ENCODE results near the gene LPCAT2.

LPCAT2 gene

GRCh38 chr16:55508941-55509931 lies at the start of gene LPCAT2:
TSS of gene LPCAT2 (plus strand) at chr16:55509072. CDS start at chr16:55509182, 110 bp downstream.
- no peak for DNase-seq

- no peak for DNase-seq
Observed at GRCh38 chr16:55462241-55462640, 46.6 kb upstream of the LPCAT2 start.

GRCh38 chr16:55464375-55464774 lies 44.5 kb upstream of the LPCAT2 start:
- no peak for DNase-seq

GRCh38 chr16:55465077-55465896 lies 43.6 kb upstream of the LPCAT2 start:
- no peak for DNase-seq

- no peak for DNase-seq
Observed at GRCh38 chr16:55466209-55466608, 42.7 kb upstream of the LPCAT2 start.

- no peak for DNase-seq
Observed at GRCh38 chr16:55467898-55468297, 41.0 kb upstream of the LPCAT2 start.

GRCh38 chr16:55468352-55468990 lies 40.4 kb upstream of the LPCAT2 start:
- DNase-seq = no peak

- no peak for DNase-seq
Observed at GRCh38 chr16:55469821-55470532, 38.9 kb upstream of the LPCAT2 start.

GRCh38 chr16:55470533-55471371 lies 38.1 kb upstream of the LPCAT2 start:
- peak; percentile 72 for DNase-seq

- DNase-seq = no peak
Observed at GRCh38 chr16:55471448-55472097, 37.3 kb upstream of the LPCAT2 start.

GRCh38 chr16:55473587-55473986 lies 35.3 kb upstream of the LPCAT2 start:
- no peak for DNase-seq

GRCh38 chr16:55474821-55475220 lies 34.1 kb upstream of the LPCAT2 start:
- DNase-seq = no peak

GRCh38 chr16:55475919-55476318 lies 33.0 kb upstream of the LPCAT2 start:
- no peak for DNase-seq

GRCh38 chr16:55476625-55477533 lies 32.0 kb upstream of the LPCAT2 start:
- no peak for DNase-seq

GRCh38 chr16:55477736-55478135 lies 31.1 kb upstream of the LPCAT2 start:
- DNase-seq = no peak

- DNase-seq = no peak
Observed at GRCh38 chr16:55478827-55479429, 29.9 kb upstream of the LPCAT2 start, which contains the start of gene MMP2. TSS of gene MMP2 (plus strand) at chr16:55479198. CDS start at chr16:55479480, 282 bp downstream.

- no peak for DNase-seq
Observed at GRCh38 chr16:55479430-55480140, 29.3 kb upstream of the LPCAT2 start.

- no peak for DNase-seq
Observed at GRCh38 chr16:55480228-55480655, 28.6 kb upstream of the LPCAT2 start.

- no peak for DNase-seq
Observed at GRCh38 chr16:55481023-55481422, 27.8 kb upstream of the LPCAT2 start.

Data from NCI-H524 treated with DMSO at 0.1 percent for 48 hours (cell line).